BJ (cell line): ENCODE measurements around the gene PIN1. TPM values are rescaled to one million over a fixed set of nuclear protein-coding genes. Genes with fewer than 3 reads are reported as not detected.

ENCODE experiments used
- CTCF ChIA-PET: fragments of 350-600 bp; formaldehyde crosslinking; extraction: SDS; loops from one replicate; lab custom pipeline; 2021; ENCODE audit warnings: antibody characterized with exemption, inconsistent platforms; lab: Yijun Ruan, JAX
- POLR2A ChIA-PET: fragments of 300-600 bp; sonication (Branson Sonifier 250); formaldehyde crosslinking; extraction: SDS; loops from one replicate; lab custom pipeline; 2021; ENCODE audit warnings: antibody characterized with exemption; lab: Charles Lee
- DNase-seq: peaks from one replicate; pipeline ENCODE4 v3.0.0-alpha.2; 2011; ENCODE audit warnings: low read depth
- H3K27me3 ChIP-seq: 2 replicates; pipeline ENCODE4 v1.6.0; 2011; ENCODE audit warnings: low read length; ENCODE audit not compliant: control insufficient read depth, insufficient read depth
- H3K36me3 ChIP-seq: 2 replicates; pipeline ENCODE4 v1.5.1; 2011; ENCODE audit warnings: low read length; ENCODE audit not compliant: control insufficient read depth, insufficient read depth
- H3K4me3 ChIP-seq: 2 replicates; pipeline ENCODE4 v1.5.1; 2011; ENCODE audit warnings: low read depth, mild to moderate bottlenecking, control low read depth, low read length
- polyA plus RNA-seq: library from polyadenylated mRNA; depleted of rRNA; stranded (reverse); fragments of >200 nt; gene quantifications from 2 replicates; pipeline ENCODE4 v1.2.3, GENCODE V29; 2011
- TF ChIP-seq, protein P1 (sequence below): IDR thresholded peaks from 2 replicates; pipeline ENCODE4 v1.5.1; 2011; ENCODE audit warnings: low read depth, mild to moderate bottlenecking, control low read depth, inconsistent platforms, low read length, moderate library complexity; ENCODE audit not compliant: insufficient read depth

The PIN1 gene
- polyA plus RNA-seq, 1 experiment = 89.6 TPM

DNA sequence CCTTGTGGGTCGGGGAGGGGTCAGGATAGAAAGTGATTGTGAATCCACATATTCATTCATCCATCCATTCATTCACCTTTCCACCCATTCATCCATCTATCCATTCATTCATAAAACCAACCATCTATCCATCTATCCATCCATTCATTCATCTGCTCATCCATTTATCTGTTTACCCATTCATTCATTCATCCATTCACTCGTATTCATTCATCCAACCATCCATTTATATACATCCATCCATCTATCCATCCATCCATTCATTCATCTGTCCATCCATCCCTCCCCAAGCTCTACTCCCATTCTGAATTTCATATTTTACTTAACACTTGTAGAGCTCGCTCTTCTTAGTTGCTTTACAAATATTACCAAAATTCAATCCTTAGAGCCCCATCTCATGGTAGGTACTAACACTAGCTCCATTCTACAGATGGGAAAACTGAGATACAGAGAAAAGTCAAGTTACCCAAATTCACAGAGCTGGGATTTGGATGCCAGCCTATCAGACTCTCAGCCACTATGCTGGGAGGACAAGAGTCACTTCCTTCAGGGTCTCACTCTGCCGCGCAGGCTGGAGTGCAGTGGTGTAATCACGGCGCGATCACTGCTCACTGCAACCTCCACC lies 37.6 kb downstream of the PIN1 start:
- ChIA-PET CTCF (interaction anchor here (1.1 to 1.2 kb wide), 2 partner anchors 12 to 25 kb away, joined by 3 to 4 read pairs; no protein-coding TSS in a partner anchor), POLR2A (no interaction called here)
- no peak for DNase-seq
- no peaks in the 10 kb centered on the region for H3K27me3 ChIP-seq
- TF ChIP-seq, protein P1, sequence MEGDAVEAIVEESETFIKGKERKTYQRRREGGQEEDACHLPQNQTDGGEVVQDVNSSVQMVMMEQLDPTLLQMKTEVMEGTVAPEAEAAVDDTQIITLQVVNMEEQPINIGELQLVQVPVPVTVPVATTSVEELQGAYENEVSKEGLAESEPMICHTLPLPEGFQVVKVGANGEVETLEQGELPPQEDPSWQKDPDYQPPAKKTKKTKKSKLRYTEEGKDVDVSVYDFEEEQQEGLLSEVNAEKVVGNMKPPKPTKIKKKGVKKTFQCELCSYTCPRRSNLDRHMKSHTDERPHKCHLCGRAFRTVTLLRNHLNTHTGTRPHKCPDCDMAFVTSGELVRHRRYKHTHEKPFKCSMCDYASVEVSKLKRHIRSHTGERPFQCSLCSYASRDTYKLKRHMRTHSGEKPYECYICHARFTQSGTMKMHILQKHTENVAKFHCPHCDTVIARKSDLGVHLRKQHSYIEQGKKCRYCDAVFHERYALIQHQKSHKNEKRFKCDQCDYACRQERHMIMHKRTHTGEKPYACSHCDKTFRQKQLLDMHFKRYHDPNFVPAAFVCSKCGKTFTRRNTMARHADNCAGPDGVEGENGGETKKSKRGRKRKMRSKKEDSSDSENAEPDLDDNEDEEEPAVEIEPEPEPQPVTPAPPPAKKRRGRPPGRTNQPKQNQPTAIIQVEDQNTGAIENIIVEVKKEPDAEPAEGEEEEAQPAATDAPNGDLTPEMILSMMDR = no peak
- H3K36me3 ChIP-seq = no peaks in the 10 kb centered on the region
- H3K4me3 ChIP-seq = no peak overlapping the region

DNA sequence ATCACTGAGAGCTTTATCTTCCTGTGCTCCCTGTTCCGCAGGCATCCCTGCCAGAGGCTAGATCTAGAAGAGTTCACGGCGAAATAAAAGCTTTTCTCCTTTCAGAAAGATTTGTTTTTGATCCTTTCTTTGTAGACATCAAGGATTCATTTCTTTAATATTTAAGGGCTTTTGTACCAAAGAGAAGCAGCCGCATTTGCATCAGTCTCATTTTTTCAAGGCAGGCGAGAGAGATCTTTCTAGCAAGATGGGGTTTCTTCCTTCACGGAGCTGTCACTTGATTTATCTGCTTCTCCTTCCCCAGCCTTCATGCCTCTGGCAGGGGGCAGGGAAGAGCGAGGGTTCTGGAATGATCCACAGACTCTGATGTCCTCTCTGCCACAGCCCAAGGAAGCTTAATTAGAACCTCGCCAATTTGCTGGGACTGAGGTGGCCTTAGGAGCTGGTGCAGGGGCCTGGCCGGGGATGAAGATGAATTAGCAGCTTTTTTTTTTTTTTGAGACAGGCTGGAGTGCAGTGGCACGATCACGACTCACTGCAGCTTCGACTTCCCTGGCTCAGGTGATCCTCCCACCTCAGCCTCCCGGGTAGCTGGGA lies 40.0 kb downstream of the PIN1 start:
- TF ChIP-seq, protein P1 = no peak
- DNase-seq = no peak
- ChIA-PET CTCF (interaction anchor here (0.7 to 1.9 kb wide), 3 partner anchors 10 to 111 kb away, joined by 3 to 7 read pairs (median 3); no protein-coding TSS in a partner anchor), POLR2A (no interaction called here)
- Histone ChIP-seq H3K4me3 (no peak overlapping the region), H3K27me3 (no peaks in the 10 kb centered on the region), H3K36me3 (no peaks in the 10 kb centered on the region)

DNA sequence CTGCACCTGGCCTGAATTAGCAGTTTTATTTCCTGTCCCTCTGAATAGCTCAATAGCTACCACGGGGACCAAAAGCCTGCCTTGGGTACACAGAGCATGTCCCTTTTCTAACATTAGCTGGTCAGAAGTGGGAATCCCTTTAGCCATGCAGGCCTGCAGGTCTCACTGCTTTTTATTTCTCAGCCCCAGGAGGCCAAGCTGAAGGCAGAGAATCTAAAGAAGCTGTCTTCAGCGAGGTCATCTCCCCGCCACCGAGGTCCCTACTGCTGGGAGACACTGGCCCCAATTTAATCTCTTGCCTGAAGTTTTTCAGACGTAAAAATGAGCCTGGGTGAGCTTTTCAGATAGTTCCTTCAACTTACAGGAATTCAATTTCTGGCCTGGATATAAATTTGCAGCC lies 40.7 kb downstream of the PIN1 start:
- ChIA-PET CTCF (interaction anchor here (1.3 to 1.9 kb wide), 2 partner anchors 9 to 18 kb away, joined by 3 to 7 read pairs; no protein-coding TSS in a partner anchor), POLR2A (no interaction called here)
- no peaks in the 10 kb centered on the region for H3K27me3 ChIP-seq
- TF ChIP-seq, protein P1 = no peak
- no peaks in the 10 kb centered on the region for H3K36me3 ChIP-seq
- DNase-seq = no peak
- H3K4me3 ChIP-seq = no peak overlapping the region

DNA sequence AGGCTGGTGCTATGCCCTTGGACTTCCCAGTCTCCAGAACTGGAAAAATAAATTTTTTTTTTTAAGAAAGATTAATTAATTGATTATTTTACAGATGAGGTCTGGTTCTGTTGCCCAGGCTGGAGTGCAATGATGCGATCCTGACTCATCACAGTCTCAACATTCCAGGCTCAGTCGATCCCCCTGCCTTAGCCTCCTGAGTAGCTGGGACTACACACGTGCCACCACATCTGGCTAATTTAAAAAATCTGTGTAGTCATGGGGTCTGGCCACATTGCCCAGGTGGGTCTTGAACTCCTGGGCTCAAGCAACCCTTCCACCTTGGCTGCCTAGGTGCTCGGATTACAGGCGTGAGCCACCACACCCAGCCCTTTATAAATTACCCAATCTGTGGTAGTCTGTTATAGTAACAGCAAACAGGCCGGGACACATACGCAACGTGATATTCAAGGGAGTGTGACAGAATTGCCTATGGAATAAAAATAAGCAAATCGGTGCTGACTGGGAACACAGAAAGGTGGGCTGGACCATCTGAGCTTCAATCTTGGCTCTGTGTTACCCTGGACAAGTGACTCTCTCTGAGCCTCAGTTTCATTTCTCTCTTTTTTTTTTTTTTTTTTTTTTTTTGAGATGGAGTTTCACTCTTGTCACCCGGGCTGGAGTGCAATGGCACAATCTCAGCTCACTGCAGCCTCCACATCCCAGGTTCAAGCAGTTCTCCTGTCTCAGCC lies 42.8 kb downstream of the PIN1 start:
- no peak overlapping the region for H3K4me3 ChIP-seq
- H3K27me3 ChIP-seq = no peaks in the 10 kb centered on the region
- no peaks in the 10 kb centered on the region for H3K36me3 ChIP-seq
- TF ChIP-seq, protein P1 = no peak
- POLR2A ChIA-PET = no interaction called here
- peak; percentile 7 for DNase-seq
- CTCF ChIA-PET = interaction anchor here (1.2 kb wide), 1 partner anchor 221 kb away, joined by 3 read pairs; no protein-coding TSS in a partner anchor
